NCI-H146 treated with DMSO at 0.1 percent for 48 hours (cell line): ENCODE results near the gene CNTN4.

Source experiments
- DNase-seq: peaks from one replicate; lab custom pipeline; 2025; ENCODE audit not compliant: unreplicated experiment; lab: John Stamatoyannopoulos, UW

The CNTN4 gene

DNA sequence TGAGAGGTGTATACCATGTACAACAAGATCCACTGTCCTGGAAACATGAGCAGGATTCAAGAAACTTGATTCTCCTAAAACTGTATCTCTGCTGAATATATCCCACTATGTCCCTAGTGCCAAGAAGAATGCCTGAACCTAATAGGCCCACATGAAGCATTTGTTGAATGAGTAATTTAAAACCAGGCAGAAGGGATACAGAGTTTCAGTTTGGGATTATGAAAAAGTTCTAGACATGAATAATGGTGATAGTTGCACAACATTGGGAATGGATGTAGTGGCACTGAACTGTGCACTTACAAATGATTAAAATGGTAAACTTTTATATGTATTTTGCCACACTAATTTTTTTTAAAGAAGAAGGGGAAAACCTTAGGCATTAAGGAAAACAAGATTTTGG is 750.4 kb downstream of the CNTN4 start:
- no peak for DNase-seq

GRCh38 chr3:2850701-2851100 is 752.0 kb downstream of the CNTN4 start:
- no peak for DNase-seq

DNA sequence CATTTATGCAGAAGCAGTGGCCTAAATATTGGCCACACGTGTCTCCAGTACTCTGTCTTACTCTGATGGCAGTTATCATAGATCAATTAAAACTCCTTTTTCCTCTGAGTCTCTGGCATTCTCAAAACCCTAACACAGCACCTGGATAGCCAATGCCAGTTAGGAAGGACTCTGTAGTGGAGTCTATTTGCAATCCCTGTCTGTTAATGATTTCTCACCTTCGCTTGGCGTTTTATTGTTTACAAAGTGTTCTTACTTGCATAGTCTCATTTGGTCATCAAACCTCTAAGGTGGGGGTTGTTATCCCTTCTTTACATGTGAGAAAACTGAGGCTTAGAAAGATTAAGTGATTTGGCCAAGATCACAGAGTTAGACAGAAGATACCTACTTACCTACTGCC is 752.7 kb downstream of the CNTN4 start:
- DNase-seq: no peak

GRCh38 chr3:2851835-2852234 is 753.2 kb downstream of the CNTN4 start:
- no peak for DNase-seq

GRCh38 chr3:2853651-2854050 is 755.0 kb downstream of the CNTN4 start:
- no peak for DNase-seq

- no peak for DNase-seq
Observed at GRCh38 chr3:2856138-2857133, 757.8 kb downstream of the CNTN4 start.

DNA sequence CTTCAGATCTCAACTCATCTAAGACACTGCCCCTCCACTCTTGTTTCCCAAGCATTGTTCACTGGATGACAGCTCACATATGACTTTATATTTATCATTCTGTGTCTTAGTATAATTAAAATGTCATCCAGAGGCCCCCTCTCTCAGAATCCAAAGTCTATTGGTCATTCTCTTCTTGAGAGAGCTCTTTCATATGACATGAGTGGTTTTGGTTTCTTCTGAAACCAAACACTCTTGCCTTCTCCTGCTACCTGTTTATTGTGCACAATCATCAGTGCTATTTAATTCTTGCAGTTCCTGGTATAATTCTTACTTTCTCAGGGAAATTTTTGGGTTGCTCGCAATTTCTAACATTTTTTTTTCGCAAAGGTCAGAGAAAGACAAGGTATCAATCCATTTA is 762.0 kb downstream of the CNTN4 start:
- DNase-seq: no peak

GRCh38 chr3:2861120-2861519 is 762.5 kb downstream of the CNTN4 start:
- no peak for DNase-seq

- no peak for DNase-seq
Observed at GRCh38 chr3:2861920-2862319, 763.3 kb downstream of the CNTN4 start.

GRCh38 chr3:2862366-2862765 is 763.7 kb downstream of the CNTN4 start:
- no peak for DNase-seq

DNA sequence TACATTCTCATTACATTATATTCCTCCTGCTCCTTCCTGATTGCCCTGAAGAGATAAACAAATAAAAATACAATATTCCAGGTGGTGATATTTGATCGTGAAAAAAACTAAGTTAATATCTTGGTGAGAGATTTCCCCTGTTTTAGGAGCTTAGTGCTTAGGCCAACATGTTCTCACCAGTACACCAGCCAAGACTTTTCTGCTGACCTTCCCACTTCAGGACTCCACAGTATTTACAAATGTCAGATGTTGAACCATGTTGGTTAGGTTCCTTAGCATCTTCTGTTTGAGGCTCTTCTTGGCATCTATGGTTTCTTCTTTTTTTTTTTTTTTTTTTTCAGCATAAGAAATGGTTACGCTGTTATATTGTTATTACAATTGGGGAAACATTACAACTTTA is 764.5 kb downstream of the CNTN4 start:
- no peak for DNase-seq

GRCh38 chr3:2869905-2870304 is 771.2 kb downstream of the CNTN4 start:
- DNase-seq: no peak

DNA sequence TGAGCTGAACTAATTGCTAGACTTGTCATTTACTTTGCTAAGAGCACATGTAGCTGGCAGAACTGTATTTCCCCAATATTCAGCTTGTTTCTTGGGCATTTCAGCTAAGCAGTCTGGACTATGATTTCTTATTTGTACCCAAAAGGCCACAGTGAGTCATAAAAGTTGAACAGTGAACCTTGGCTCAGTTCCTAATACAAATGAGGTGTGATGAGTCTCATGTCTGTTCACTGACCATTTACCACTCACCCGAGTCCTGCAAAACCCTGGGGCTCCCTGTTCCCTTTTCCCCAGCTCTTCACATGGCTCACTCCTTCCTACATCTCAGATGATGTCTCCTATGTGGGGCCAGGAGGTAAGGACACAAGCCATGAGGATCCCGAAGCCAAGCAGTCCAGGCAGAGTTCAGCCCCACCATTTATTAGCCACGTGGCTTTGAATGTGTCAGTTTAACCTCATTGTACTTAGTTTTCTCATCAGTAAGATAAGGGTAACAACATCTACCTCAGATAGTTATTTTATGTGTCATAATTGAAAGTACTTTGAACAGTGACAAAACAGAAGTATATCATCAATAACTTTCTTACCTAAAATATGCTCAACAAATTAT is 772.2 kb downstream of the CNTN4 start:
- DNase-seq: no peak

DNA sequence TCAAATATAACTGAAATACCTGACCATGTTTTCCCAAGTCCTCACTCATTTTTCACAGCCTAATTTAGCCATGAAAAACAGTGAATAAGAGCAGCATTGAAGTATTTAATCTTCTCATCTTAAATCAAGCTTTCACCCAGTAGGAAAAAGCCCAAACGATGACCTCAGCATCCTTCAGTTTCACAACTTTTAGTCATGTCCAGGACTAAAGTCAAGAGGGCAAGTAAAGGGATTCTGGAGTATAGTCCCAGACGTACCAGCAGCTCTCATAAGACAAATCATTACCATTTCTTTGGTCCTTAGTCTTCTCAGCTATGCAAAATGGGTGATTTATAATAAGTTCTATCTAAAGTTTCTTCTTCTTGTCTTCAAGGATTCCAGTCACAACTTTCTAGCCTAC is 774.2 kb downstream of the CNTN4 start:
- no peak for DNase-seq

DNA sequence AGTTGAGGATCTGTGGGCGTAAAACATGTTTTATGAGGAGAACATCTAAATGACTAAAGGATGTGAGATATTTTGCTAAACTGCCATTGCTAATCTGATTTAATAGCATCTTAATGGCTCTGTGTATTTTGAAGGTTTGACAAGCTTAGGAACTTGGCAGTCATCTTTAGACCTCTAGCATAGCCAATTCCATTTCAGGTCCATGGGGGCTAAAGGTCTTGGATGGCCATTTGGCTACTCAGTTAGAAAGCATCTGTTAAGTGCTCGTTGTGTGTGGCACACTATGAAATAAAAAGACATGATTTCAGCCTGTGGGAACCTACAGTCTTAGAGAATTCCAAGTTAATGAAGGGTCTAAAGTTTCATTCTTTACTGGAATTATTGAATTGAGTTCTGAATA is 775.3 kb downstream of the CNTN4 start:
- DNase-seq: no peak

GRCh38 chr3:2875699-2876098 is 777.0 kb downstream of the CNTN4 start:
- DNase-seq: no peak

DNA sequence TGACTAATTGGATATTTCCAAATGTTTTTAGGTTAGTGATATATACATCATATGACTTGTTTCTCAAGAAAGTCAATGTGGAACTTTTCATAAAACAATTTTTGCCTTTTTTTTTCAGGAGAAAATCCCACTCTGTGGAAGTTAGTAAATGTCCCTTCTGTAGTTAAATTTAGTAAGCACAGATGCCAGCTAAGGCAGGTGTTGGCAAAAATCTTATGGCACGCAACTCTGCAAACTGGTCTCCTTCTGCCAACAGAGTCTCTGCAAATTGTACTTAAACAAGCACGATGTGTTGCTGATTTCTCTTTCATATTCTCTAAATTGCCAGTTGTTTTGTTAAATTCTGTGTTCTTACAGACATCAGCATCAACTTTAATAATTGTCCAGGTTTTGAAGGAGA is 777.7 kb downstream of the CNTN4 start:
- DNase-seq: no peak

DNA sequence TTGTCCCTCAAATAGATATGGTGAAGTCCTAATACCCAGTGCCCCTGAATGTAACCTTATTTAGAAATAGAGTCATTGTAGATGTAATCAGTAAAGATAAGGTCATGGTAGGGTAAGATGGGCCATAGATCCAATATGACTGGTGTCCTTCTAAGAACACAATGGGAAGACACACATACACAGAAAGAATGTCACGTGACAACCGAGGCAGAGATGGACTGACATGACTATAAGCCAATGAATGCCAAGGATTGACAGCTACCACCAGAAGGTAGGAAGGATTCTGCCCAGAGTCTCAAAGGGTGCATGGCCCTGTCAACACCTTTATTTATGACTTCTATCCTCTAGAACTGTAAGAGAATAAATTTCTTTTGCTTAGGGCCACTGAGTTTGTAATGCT is 780.4 kb downstream of the CNTN4 start:
- DNase-seq: no peak

- DNase-seq: no peak
Observed at GRCh38 chr3:2879587-2879986, 780.9 kb downstream of the CNTN4 start.

DNA sequence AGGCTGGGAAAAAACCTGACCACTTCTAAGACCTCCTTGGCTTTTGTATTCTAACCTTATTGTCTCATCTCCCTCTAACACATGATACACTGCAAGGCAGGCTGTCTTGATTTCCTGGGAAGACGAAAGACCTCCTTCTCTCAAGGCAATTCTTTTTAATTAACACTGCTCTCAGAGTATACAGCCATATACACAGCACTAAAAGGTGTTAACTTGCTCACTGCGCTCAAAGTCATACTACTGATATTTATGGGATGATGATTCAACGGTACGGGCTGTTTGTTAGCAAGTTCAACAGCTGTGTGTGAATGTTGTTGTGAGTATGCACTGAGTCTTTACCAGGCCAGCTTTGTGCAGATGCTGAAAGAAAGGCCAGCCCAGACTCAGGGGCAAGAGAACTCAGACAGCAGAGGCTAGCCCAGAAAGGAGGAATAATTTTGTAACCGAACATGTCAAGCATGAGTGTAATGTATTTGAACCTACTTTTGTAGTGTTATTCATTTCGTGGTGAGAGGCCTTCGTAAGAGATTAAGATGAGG is 781.6 kb downstream of the CNTN4 start:
- no peak for DNase-seq

GRCh38 chr3:2883283-2883682 is 784.6 kb downstream of the CNTN4 start:
- no peak for DNase-seq

DNA sequence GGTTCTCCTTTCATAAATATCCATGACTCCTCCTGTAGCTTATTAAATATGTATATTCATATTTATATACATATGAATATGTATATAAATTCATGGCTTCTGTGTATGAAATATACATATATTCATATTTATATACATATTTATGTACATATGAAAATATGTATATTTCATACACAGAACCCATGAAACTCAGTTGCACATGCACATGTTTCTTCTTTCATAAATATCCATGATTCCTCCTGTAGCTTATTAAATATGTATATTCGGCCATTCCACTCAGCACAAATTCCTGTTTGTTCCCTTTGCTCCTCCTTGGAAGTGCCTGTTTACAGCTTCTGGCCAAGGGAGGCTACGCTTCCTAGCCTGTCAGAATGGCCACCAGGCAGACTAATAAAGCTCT is 789.9 kb downstream of the CNTN4 start:
- DNase-seq: no peak
